GM21381 (cell line): ENCODE results near the gene C6orf52.

Source experiments
- ATAC-seq: cut with Tn5 transposase; IDR thresholded peaks from one replicate; pipeline ENCODE4 v1.9.1; 2021; ENCODE audit warnings: mild to moderate bottlenecking, moderate library complexity; ENCODE audit not compliant: unreplicated experiment

Gene C6orf52

DNA sequence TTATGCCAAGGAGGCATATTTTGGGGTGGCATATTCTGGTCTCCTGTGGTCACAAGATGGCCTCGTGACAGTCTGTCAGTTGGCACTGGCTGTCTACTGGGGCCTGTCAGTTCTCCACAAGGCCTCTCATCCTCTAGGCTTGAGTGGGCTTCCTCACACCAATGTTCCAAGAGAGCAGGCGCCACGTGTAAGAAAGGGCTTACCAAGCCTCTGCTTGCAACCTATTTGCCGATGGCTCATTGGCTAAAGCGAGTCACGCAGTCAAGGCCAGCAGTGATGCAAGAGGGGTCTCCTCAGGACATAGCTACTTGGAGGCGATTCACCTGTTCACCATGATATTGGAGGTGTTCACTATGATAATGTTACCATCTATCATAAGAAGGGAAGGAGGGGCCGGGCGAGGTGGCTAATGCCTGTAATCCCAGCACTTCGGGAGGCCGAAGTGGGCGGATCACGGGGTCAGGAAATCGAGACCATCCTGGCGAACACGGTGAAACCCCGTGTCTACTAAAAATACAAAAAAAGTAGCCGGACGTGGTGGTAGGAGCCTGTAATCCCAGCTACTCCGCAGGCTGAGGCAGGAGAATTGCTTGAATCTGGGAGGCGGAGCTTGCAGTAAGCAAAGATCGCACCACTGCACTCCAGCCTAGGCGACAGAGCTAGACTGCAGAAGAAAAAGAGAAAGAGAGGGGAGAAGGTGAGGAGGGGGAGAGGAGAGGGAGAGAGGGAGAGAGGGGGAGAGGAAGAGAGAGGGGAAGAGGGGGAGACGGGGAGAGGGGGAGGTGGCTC lies 35.3 kb downstream of the C6orf52 start:
- ATAC-seq: no peak

- ATAC-seq: no peak
Measured at GRCh38 chr6:10655508-10656055, 38.8 kb downstream of the C6orf52 start.

GRCh38 chr6:10644225-10644624 lies 50.2 kb downstream of the C6orf52 start:
- ATAC-seq: no peak

- no peak for ATAC-seq
Measured at GRCh38 chr6:10643201-10643651, 51.2 kb downstream of the C6orf52 start.

DNA sequence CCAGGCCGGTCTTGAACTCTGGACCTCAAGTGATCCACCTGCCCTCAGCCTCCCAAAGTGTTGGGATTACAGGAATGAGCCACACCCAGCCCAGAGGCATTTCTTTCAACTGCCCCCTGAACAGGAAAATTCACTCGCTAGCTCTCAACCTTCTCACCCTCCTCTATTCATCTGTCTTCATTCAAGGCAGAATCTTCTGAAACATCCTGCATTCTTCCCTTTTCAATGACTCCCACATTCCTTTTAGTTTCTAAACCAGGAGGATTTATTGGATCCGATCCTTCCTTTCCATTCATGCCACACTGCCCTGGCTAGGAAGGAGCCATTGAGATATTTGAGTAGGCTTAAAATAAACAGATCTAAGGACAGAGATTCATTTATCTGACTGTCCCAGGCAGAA lies 52.9 kb downstream of the C6orf52 start:
- no peak for ATAC-seq

GRCh38 chr6:10640412-10640811 lies 54.0 kb downstream of the C6orf52 start:
- no peak for ATAC-seq

- ATAC-seq: peak; percentile 92
Measured at GRCh38 chr6:10633216-10633615, 61.2 kb downstream of the C6orf52 start.

DNA sequence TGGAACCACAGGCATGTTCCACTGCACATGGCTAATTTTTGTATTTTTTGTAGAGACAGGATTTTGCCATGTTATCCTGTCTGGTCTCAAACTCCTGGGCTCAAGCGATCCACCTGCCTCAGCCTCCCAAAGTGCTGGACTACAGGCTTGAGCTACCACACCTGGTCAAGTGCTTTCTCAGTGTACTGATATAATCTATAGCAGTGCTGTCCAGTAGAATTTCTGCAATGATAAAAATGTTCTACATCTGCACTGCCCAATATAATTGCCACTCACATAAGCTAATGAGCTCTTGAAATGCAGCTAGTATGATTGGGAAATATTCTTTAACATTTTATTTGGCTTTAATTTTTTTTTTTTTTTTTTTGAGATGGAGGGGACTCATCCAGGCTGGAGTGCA lies 64.2 kb downstream of the C6orf52 start:
- ATAC-seq: no peak

GRCh38 chr6:10627800-10628199 lies 66.6 kb downstream of the C6orf52 start:
- no peak for ATAC-seq

DNA sequence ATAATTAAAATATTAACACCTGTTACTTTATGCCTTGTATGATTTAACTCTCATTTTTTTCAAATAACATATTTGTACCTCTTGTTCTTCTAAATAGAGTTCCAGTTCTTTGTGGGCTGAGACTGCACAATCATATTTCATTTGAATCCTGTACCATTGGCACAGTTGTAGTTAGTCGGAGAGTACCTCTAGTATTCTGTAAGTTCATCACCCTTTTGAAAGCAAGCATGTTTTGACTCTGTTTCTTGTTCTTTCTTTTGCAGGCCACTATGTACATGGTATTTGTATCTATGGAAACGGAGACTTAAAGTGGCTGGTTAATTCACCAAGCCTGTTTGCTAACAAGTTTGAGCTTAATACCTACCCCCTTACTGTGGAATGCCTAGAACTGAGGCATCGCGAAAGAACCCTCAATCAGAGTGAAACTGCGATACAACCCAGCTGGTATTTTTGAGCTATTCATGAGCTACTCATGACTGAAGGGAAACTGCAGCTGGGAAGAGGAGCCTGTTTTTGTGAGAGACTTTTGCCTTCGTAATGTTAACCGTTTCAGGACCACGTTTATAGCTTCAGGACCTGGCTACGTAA lies 68.2 kb downstream of the C6orf52 start:
- no peak for ATAC-seq

DNA sequence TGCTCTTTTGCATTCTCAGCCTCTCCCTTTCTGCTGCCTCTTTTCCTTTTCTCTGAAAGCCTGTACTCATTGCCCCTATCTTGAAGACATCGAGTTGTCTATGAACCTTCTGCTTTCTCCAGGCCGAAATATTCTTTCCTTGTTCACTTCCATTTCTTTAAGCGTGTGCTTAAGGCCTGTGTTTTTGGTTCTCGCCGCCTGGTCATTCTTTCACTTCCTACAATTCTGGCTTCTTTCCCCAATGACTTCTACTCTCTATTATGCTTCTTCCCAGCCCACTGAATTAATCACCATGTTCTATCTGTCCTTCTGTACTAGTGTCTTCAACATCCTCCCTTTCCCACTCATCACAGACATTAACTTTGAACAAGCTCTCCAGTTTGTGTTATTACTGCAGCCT lies 69.6 kb downstream of the C6orf52 start:
- no peak for ATAC-seq

- ATAC-seq: no peak
Measured at GRCh38 chr6:10621847-10622246, 72.6 kb downstream of the C6orf52 start.
